D721Med (cell line): ENCODE results near the gene PRDX2.
"Not testable (repeated sequence)": the region's sequence is repeated elsewhere in the genome, so short reads cannot be mapped to it uniquely, and the experiment has no call there.

Source experiments
- DNase-seq: peaks from one replicate; pipeline ENCODE4 v3.0.0; 2011; ENCODE audit warnings: low spot score; ENCODE audit not compliant: insufficient read length
- FAIRE-seq: peaks from 2 replicates; lab custom pipeline; 2011; peaks lifted over from hg19 to GRCh38; lab: Jason Lieb, UNC
- TF ChIP-seq, protein P1 (sequence below): IDR thresholded peaks from 2 replicates; pipeline ENCODE4 v1.5.1; 2012; ENCODE audit warnings: mild to moderate bottlenecking, control low read depth; ENCODE audit not compliant: insufficient read depth; ENCODE audit errors: missing control alignments

Gene PRDX2

DNA sequence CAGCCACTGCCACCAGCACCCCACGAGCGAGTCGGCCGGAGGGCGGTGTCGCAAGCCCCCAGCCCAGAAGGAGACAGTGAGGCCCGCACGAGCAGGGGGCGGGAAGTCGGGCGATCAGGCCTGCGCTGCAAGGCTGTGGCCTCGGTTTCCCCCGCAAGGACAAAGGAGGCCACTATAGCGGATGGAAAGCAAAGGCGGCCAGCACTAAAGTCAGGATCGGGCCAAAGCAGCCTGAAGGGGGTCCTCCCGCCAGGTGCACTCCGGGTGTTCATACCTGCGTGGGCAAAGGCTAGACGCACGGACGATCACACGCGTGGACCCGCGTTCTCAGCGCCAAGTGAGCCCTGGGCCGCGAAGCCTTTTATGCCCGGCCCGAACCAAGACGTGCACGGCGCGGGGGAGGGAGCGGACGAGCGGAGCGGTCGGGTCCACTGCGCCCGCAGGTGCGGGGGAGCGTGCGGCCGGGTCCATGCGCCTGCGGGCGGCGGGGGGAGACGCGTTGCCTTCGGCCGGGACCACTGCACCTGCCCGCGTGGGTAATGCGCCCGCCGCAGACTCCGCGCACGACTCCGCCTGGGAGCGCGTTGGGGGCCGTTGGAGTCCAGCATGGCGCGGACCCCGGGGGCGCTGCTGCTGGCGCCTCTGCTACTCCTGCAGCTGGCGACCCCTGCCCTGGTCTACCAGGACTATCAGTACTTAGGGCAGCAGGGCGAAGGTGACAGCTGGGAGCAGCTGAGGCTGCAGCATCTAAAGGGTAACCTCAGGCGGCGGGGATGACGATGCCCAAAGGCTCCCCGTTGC lies at the start of gene PRDX2, which contains the start of gene THSD8:
TSS of gene PRDX2 (minus strand) at position 335 of the 801 bp plus-strand sequence. CDS start 539 bp downstream, outside the sequence.
TSS of gene THSD8 (plus strand) at position 604 of the 801 bp plus-strand sequence. CDS start at position 607, 3 bp downstream.
- FAIRE-seq (no peak), DNase-seq (peak; percentile 88)
- TF ChIP-seq, protein P1, sequence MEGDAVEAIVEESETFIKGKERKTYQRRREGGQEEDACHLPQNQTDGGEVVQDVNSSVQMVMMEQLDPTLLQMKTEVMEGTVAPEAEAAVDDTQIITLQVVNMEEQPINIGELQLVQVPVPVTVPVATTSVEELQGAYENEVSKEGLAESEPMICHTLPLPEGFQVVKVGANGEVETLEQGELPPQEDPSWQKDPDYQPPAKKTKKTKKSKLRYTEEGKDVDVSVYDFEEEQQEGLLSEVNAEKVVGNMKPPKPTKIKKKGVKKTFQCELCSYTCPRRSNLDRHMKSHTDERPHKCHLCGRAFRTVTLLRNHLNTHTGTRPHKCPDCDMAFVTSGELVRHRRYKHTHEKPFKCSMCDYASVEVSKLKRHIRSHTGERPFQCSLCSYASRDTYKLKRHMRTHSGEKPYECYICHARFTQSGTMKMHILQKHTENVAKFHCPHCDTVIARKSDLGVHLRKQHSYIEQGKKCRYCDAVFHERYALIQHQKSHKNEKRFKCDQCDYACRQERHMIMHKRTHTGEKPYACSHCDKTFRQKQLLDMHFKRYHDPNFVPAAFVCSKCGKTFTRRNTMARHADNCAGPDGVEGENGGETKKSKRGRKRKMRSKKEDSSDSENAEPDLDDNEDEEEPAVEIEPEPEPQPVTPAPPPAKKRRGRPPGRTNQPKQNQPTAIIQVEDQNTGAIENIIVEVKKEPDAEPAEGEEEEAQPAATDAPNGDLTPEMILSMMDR, result no peak

DNA sequence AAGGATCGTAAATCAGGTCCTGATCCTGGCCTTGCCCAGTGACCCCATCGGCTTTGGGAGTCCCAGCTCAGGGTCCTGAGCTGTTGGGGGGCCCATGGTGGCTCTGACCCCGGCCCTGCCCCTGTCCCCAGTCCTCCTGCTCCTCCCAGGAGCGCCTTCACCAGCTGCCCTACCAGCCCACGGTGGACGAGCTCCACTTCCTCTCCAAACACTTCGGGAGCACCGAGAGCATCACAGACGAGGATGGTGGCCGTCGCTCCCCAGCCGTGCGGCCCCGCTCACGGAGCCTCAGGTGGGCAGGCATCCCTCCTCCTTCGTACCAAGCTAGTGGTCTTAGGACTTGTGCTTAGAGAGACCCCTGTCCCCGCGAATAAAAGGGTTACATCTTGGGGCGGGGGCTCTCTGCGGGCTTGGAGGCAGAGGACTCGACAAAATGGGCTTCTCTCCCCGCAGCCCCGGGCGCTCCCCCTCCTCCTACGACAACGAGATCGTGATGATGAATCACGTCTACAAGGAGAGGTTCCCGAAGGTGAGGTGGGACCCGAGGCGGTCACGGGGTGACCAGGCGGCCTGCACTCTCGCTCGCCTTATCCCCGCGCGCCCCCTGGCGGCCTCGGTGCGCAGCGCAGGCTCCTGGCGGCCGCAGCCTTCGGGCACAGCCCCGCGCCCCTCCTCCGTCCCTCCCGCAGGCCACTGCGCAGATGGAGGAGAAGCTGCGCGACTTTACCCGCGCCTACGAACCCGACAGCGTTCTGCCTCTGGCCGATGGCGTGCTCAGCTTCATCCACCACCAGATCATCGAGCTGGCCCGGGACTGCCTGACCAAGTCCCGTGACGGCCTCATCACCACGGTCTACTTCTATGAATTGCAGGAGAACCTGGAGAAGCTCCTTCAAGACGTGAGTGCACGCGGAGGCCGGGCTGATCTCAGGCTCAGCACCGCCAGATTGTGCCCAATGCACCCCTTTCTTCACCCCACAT lies 45.8 kb upstream of the PRDX2 start:
- TF ChIP-seq, protein P1, result peak; percentile 96
- DNase-seq (peak; percentile 73), FAIRE-seq (no peak)

DNA sequence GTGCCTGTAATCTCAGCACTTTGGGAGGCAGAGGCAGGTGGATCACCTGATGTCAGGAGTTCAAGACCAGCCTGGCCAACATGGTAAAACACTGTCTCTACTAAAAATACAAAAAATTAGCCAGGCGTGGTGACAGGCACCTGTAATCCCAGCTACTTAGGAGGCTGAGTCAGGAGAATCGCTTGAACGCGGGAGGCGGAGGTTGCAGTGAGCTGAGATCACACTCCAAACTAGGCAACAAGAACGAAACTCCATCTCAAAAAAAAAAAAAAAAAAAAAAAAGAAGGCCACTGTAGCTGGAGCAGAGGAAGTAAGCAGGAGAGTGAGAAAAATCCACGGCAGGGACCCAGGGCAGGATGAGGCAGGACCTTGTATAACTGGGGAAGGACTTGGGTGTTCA lies 45.0 kb upstream of the PRDX2 start:
- DNase-seq, FAIRE-seq: not testable (repeated sequence)

DNA sequence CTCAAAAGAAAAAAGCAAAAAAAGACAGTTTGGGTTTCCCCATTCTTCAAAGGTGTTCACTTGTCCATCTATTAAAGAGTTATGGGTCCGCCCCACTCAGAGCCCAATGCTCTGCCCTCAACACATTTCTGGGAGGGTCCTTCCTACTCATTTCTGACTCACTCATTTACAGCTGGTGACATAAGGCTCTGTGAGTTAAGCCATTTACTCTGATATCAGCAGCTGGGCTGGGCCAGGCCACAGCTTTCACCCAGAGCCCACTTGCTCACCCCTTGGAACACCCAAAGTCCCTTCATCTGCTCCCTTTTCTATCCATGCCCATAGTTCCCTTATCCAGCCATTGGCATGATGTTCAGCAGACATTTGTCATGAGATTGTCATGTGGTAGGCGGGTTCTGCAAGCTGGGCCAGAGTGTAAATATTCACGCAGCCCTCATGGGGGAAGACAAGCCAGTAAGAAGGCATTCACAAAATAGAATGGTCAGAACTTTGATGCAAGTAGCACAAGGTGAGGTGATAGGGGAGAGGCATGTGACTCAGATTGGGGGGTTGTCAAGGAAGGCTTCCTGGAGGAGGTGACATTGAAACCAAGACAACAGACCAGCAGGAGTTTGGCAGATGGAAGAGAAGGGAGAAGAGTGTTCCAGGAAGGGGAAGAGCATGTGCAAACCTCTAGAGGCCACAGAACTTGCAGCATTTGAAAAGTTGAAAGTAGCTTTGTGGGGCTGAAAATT lies 42.6 kb upstream of the PRDX2 start:
- FAIRE-seq (no peak), DNase-seq (no peak)
- TF ChIP-seq, protein P1, result no peak

DNA sequence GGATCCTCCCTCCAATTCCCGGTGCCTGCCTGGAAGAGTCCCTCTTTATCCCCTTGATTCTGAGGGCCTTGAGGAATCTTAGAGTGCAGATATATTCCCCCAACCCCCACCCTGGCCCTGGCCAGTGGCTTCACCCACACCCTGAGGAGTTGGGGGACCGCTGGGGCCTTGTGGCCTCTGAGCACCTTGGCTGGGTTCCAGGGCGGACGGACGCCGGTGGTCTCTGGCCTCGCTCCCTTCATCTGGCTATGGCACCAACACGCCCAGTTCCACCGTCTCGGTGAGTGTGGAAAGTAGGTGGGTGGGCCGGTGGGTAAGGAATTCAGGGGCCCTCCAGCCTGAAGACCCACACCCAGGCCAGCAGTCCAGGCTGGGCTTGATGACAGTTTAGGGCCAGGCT lies 41.7 kb upstream of the PRDX2 start:
- TF ChIP-seq, protein P1, result no peak
- DNase-seq (no peak), FAIRE-seq (no peak)

DNA sequence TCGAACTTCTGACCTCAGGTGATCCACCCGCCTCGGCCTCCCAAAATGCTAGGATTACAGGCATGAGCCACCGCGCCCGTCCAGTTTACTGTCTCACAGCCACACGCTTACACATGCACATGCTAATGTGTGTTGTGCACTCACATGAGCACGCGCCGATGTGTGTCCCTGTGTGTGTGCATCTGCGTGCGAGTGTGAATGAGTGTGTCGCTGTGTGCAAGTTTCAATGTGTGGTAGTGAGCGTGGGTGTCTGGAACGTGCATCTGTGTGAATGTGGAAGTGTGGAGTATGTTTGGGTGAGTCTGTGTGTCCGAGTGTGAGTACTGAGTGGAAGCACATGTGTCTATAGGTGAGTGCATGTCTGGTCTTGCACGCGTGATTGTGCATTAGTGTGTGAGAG lies 40.9 kb upstream of the PRDX2 start:
- no peak for FAIRE-seq
- DNase-seq, result no peak
- TF ChIP-seq, protein P1, result no peak

DNA sequence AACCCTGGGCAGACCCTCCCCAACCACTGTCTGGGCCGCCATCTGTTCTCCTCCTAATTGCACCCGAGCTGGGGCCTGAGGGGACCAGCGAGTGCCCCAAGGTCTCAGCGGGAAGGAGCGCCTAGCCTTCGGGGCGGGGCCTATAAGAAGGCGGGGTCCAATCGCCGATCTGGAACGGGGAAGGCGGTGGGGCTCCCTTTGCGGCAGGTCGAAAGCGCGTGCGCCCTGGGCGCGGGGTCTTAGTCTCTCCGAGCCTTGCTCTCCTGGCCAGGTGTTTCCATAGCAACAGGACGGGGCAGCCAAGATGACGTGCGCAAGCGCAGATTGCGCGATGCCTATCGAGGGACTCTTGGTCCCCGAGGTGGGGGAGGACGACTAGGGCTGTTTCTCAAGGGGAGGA lies 39.5 kb upstream of the PRDX2 start:
- TF ChIP-seq, protein P1, result no peak
- DNase-seq, result no peak
- no peak for FAIRE-seq
